Large intestine (tissue), 12 donors: Measurements from ENCODE around the gene SEMG1. TPM values are rescaled to one million over a fixed set of nuclear protein-coding genes. Genes with fewer than 3 reads are reported as not detected.

Experiments
- DNase-seq, 2 donors: peaks; one replicate each; pipeline versions ENCODE4 v3.0.0 to v3.0.0-alpha.2; 2013
- H3K27ac ChIP-seq: one replicate; pipeline ENCODE4 v1.5.1; 2013; ENCODE audit warnings: low read length
- H3K27me3 ChIP-seq: 2 replicates; pipeline ENCODE4 v1.6.1; 2013; ENCODE audit warnings: low read length; ENCODE audit not compliant: control insufficient read depth, insufficient read depth
- H3K36me3 ChIP-seq: 2 replicates; pipeline ENCODE4 v1.6.1; 2013; ENCODE audit warnings: low read length; ENCODE audit not compliant: control insufficient read depth, insufficient read depth
- H3K4me1 ChIP-seq: one replicate; pipeline ENCODE4 v1.6.1; 2013; ENCODE audit warnings: low read length; ENCODE audit not compliant: control insufficient read depth, insufficient read depth
- H3K4me3 ChIP-seq: one replicate; pipeline ENCODE4 v1.5.1; 2013; ENCODE audit warnings: low read length
- H3K9me3 ChIP-seq: one replicate; pipeline ENCODE4 v1.6.1; 2013; ENCODE audit warnings: mild to moderate bottlenecking, low read depth, low read length, moderate library complexity; ENCODE audit not compliant: control insufficient read depth
- WGBS: methylation state at CpG from one replicate; pipeline ENCODE4 v1.1.5; 2013; ENCODE audit warnings: low lambda C conversion rate; ENCODE audit not compliant: insufficient coverage; 5-methylcytosine and 5-hydroxymethylcytosine counted together
- long read RNA-seq, 11 donors: transcript quantifications; one replicate each; lab custom pipeline, GENCODE V29; 2026
- polyA plus RNA-seq: library from polyadenylated mRNA; unstranded; fragments of 120-200 nt; gene quantifications from one replicate; pipeline ENCODE4 v1.2.1, GENCODE V29; 2013

Gene SEMG1, protein sequence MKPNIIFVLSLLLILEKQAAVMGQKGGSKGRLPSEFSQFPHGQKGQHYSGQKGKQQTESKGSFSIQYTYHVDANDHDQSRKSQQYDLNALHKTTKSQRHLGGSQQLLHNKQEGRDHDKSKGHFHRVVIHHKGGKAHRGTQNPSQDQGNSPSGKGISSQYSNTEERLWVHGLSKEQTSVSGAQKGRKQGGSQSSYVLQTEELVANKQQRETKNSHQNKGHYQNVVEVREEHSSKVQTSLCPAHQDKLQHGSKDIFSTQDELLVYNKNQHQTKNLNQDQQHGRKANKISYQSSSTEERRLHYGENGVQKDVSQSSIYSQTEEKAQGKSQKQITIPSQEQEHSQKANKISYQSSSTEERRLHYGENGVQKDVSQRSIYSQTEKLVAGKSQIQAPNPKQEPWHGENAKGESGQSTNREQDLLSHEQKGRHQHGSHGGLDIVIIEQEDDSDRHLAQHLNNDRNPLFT
- polyA plus RNA-seq, result not detected
- long read RNA-seq, donor 1, result 0 reads
- long read RNA-seq, donor 2, result 0 reads
- long read RNA-seq, donor 3, result 0 reads
- long read RNA-seq, donor 4, result 0 reads
- long read RNA-seq, donor 5, result 0 reads
- long read RNA-seq, donor 6, result 0 reads
- long read RNA-seq, donor 7, result 0 reads
- long read RNA-seq, donor 8, result 0 reads
- long read RNA-seq, donor 9, result 0 reads
- long read RNA-seq, donor 10, result 0 reads
- long read RNA-seq, donor 11, result 0 reads

- peaks cover 14% of the 10 kb centered on the region for H3K27me3 ChIP-seq
- no peaks in the 10 kb centered on the region for H3K4me1 ChIP-seq
- no peak within 1 kb of the TSS for H3K4me3 ChIP-seq
- no peak within 1 kb of the TSS for H3K27ac ChIP-seq
- no peak for DNase-seq
- no peaks in the 10 kb centered on the region for H3K9me3 ChIP-seq
- H3K36me3 ChIP-seq, result no peaks in the 10 kb centered on the region
- no CpG with 5 or more reads among the region's 1 CpG for whole genome bisulfite sequencing
Measured at GRCh38 chr20:45206725-45207124, at the start of gene SEMG1. SEMG1 (plus strand) TSS chr20:45207033; CDS start chr20:45207054, 21 bp downstream.

DNA sequence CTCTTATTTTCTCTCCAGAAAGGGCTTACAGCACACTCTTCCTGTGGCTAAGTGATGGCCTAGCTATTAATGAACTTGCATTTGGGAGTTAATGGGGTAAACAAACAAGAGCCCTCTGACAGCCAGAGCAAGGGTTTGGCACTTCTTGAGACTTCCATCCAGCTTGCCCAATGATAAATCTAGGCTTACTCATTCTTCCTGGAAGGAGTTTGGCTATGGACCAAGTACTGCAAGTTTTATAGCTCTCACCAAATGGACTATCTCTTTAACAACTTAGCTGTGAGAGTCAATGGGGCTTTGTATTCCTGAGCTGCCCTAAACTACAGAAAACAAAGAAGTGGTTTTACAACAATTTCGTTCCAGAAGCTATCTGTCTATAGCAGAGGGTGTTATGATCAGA is 48.9 kb upstream of the SEMG1 start:
- WGBS, result no CpG with 5 or more reads among the region's 1 CpG
- Histone ChIP-seq H3K4me1 (no peaks in the 10 kb centered on the region), H3K27me3 (peaks cover 2% of the 10 kb centered on the region), H3K36me3 (no peaks in the 10 kb centered on the region), H3K9me3 (peaks cover 6% of the 10 kb centered on the region), H3K4me3 (no peak overlapping the region), H3K27ac (no peak overlapping the region)
- DNase-seq, result peak; percentile 21 to 60

GRCh38 chr20:45163083-45163803 is 43.6 kb upstream of the SEMG1 start:
- DNase-seq, result no peak
- H3K27me3 ChIP-seq, result no peaks in the 10 kb centered on the region
- H3K4me3 ChIP-seq, result no peak overlapping the region
- H3K4me1 ChIP-seq, result no peaks in the 10 kb centered on the region
- no peaks in the 10 kb centered on the region for H3K36me3 ChIP-seq
- H3K9me3 ChIP-seq, result peaks cover 10% of the 10 kb centered on the region
- no CpG with 5 or more reads among the region's 1 CpG for WGBS
- no peak overlapping the region for H3K27ac ChIP-seq

DNA sequence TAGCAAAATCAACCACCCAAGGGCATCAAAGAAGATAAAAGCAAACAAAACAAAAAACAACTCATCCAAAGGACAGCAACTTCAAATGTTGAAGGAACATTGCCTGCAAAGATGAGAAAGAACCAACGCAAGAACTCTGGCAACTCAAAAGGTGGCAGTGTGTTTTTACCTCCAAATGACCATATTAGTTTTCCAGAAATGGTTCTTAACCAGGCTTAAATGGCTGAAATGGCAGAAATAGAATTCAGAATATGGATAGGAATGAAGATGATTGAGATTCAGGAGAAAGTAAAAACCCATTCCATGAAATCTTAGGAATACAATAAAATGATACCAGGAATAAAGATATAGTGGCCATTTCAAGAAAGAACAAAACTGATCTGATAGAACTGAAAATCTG is 41.9 kb upstream of the SEMG1 start:
- no peak for DNase-seq
- WGBS, result no CpG with 5 or more reads among the region's 1 CpG
- peaks cover 4% of the 10 kb centered on the region for H3K9me3 ChIP-seq
- H3K4me3 ChIP-seq, result no peak overlapping the region
- no peaks in the 10 kb centered on the region for H3K36me3 ChIP-seq
- H3K27me3 ChIP-seq, result no peaks in the 10 kb centered on the region
- H3K4me1 ChIP-seq, result no peaks in the 10 kb centered on the region
- H3K27ac ChIP-seq, result no peak overlapping the region

DNA sequence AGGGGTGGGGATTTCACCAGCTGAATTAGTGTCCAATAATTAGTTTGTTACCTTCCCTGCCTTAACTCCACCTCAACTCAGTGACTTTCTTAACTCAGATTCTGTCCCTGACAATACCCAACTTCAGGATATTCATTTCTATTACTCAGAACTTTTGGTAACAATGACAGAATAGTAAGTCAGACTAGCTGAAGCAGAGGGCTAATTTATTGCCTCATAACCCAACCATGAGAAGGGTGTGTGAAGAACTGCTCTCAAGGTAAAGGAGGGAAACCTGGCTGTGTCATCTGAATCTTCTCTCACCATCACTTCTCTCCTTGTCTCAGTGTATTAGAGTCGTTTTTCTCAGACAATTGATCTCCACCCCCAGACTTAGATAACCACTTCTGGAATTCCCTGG is 33.3 kb upstream of the SEMG1 start:
- no peak for DNase-seq
- Histone ChIP-seq H3K4me1 (peaks cover 22% of the 10 kb centered on the region), H3K4me3 (no peak overlapping the region), H3K27ac (peak overlapping the region; percentile 93), H3K36me3 (no peaks in the 10 kb centered on the region), H3K27me3 (no peaks in the 10 kb centered on the region), H3K9me3 (no peaks in the 10 kb centered on the region)
- no CpG with 5 or more reads among the region's 1 CpG for WGBS

- WGBS, result 60% methylated on average over 1 of the region's 8 CpGs
- Histone ChIP-seq H3K36me3 (no peaks in the 10 kb centered on the region), H3K9me3 (no peaks in the 10 kb centered on the region), H3K4me1 (peaks cover 30% of the 10 kb centered on the region), H3K27me3 (no peaks in the 10 kb centered on the region), H3K4me3 (no peak within 1 kb of the TSS), H3K27ac (peak within 1 kb of the TSS; percentile 93)
- peak; percentile 88 to 94 for DNase-seq
Measured at GRCh38 chr20:45174434-45175364, 32.1 kb upstream of the SEMG1 start, which contains the start of gene PI3. PI3 (plus strand) TSS chr20:45174902; CDS start chr20:45174923, 21 bp downstream.

GRCh38 chr20:45176526-45177267 is 30.1 kb upstream of the SEMG1 start:
- DNase-seq, result no peak
- Histone ChIP-seq H3K36me3 (no peaks in the 10 kb centered on the region), H3K27me3 (no peaks in the 10 kb centered on the region), H3K27ac (no peak overlapping the region), H3K4me1 (peaks cover 30% of the 10 kb centered on the region), H3K9me3 (no peaks in the 10 kb centered on the region), H3K4me3 (no peak overlapping the region)
- 100% methylated on average over 1 of the region's 4 CpGs for WGBS

DNA sequence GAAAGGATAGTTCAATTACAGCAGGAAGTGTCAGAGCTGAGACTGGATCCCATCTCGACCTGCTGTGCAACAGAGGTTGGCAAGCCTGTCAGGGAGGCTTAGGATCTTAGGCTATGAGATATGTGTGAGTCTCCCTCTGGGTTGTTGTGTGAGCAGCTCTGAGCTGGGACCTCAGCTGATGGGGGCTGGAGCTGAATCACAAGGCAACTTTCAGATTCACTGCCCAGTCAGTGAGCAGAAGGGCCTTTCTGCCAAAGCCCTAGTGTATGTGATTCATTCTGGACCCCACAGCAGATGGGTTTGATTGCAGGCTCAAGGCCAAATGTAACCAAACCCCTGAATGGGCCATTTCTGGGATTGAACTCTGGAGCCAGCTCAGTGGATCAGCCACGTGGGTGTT is 27.7 kb upstream of the SEMG1 start:
- Histone ChIP-seq H3K36me3 (no peaks in the 10 kb centered on the region), H3K4me3 (no peak overlapping the region), H3K27me3 (no peaks in the 10 kb centered on the region), H3K9me3 (no peaks in the 10 kb centered on the region), H3K27ac (peak overlapping the region; percentile 49), H3K4me1 (peaks cover 18% of the 10 kb centered on the region)
- no CpG with 5 or more reads among the region's 2 CpGs for WGBS
- DNase-seq, result no peak

GRCh38 chr20:45181639-45182038 is 25.2 kb upstream of the SEMG1 start:
- DNase-seq, result no peak
- no CpG with 5 or more reads among the region's 2 CpGs for WGBS
- no peaks in the 10 kb centered on the region for H3K9me3 ChIP-seq
- H3K27ac ChIP-seq, result no peak overlapping the region
- peaks cover 8% of the 10 kb centered on the region for H3K4me1 ChIP-seq
- H3K27me3 ChIP-seq, result no peaks in the 10 kb centered on the region
- no peaks in the 10 kb centered on the region for H3K36me3 ChIP-seq
- H3K4me3 ChIP-seq, result no peak overlapping the region
